HG02981 (cell line): ENCODE results near the gene ABCA9.
"Not testable (repeated sequence)": the region's sequence is repeated elsewhere in the genome, so short reads cannot be mapped to it uniquely, and the experiment has no call there.

ENCODE experiments used
- ATAC-seq: cut with Tn5 transposase; IDR thresholded peaks from one replicate; pipeline ENCODE4 v1.9.1; 2021; ENCODE audit warnings: mild to moderate bottlenecking, moderate library complexity; ENCODE audit not compliant: unreplicated experiment

Gene ABCA9, protein sequence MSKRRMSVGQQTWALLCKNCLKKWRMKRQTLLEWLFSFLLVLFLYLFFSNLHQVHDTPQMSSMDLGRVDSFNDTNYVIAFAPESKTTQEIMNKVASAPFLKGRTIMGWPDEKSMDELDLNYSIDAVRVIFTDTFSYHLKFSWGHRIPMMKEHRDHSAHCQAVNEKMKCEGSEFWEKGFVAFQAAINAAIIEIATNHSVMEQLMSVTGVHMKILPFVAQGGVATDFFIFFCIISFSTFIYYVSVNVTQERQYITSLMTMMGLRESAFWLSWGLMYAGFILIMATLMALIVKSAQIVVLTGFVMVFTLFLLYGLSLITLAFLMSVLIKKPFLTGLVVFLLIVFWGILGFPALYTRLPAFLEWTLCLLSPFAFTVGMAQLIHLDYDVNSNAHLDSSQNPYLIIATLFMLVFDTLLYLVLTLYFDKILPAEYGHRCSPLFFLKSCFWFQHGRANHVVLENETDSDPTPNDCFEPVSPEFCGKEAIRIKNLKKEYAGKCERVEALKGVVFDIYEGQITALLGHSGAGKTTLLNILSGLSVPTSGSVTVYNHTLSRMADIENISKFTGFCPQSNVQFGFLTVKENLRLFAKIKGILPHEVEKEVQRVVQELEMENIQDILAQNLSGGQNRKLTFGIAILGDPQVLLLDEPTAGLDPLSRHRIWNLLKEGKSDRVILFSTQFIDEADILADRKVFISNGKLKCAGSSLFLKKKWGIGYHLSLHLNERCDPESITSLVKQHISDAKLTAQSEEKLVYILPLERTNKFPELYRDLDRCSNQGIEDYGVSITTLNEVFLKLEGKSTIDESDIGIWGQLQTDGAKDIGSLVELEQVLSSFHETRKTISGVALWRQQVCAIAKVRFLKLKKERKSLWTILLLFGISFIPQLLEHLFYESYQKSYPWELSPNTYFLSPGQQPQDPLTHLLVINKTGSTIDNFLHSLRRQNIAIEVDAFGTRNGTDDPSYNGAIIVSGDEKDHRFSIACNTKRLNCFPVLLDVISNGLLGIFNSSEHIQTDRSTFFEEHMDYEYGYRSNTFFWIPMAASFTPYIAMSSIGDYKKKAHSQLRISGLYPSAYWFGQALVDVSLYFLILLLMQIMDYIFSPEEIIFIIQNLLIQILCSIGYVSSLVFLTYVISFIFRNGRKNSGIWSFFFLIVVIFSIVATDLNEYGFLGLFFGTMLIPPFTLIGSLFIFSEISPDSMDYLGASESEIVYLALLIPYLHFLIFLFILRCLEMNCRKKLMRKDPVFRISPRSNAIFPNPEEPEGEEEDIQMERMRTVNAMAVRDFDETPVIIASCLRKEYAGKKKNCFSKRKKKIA (N-terminal part only)

DNA sequence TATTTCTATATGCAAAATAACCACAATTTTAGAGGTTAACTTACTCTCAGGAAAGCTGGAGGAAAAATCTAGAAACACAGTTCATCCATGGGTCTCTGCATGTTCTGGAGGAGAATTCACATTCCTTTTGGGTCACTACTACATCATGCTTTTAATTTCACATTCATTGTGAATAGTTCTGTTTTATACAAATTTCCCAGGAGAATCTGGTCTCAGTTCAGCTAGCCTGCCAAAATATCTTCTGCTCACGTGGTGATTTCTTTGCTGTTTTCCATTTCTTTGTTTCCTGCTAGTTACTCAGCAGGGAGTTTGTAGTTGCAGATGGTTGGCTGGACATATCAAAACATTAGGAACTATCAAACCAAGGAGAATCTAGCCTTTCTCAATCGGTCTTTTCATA, at the start of gene ABCA9:
ABCA9 (minus strand) TSS at position 106 of the 400 bp plus-strand sequence. CDS start 9,801 bp downstream, outside the sequence.
- no peak for ATAC-seq

DNA sequence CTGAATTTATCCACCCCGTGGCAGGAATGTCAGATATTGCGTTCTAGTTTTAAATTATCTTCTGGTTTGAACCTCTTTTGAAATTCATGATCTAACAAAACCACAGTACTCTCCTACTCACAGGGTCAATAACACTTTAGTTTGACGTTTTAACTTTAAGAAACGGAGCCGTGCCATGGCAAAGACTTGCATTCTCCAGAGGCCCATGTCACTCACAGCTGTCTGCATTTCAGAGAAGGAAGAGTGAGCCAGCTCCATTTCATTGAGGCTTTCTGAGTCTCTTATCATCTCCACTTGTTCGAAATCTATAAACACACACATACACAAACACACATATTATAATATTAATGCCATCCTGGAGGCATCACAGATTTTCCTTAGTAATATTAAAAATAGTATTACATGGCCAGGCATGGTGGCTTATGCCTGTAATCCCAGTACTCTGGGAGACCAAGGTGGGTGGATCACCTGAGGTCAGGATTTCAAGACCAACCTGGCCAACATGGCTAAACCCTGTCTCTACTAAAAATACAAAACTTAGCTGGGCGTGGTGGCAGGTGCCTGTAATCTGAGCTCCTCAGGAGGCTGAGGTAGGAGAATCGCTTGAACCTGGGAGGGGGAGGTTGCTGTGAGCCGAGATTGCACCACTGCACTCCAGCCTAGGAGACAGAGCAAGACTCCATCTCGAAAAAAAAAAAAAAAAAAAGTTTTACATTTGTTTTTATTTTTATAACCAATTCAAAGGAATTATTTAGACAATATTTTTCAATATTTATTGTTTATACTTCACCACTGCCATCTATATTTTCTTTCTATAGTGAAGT, 45.4 kb upstream of the ABCA9 start:
- ATAC-seq = no peak

DNA sequence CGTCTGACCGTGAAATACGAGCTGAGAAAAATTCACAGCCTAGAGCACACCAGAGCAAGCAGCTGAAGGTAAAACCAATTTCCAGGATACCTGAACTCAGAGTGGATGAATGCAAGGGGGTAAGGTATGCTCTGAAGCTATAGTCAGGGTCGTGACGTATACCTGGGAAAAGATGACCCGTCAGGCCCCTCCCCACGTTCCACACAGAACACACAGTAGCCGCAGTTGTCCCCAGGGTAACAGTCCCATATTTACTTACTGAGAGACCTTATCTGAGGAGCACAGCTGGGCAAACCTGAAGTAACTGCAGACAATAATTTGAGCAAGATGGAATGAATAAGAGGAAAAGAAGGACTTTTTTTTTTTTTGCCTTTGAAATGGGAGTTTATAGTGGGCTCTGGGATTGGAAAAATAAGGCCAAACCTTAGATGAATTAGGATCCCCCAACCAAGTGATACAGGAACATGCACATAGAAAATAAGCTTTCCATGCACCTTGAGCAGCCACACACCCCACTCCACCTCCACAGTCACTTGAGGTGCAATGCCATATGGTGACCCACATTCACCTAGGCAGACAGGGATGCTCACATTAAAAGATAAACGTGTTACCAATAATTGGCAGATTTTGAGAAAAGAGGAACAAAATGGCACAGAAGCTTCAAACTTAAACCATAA, 43.0 kb upstream of the ABCA9 start:
- no peak for ATAC-seq

DNA sequence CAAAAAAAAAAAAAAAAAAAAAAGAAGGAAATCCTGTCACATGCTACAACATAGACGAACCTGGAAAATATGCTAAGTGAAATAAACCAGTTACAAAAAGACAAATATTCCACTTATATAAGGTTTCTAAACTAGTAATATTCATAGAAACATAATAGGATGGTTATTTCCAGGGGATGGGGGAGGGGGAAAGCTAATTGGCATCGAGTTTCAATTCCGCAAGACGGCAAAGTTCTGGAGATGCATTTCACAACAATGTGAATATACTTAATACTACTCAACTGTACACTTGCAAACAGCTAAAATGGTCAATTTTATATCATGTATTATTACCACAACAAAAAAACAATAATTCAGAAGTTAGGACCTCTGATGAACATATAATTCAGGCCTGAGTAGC, 37.9 kb upstream of the ABCA9 start:
- ATAC-seq = no peak

DNA sequence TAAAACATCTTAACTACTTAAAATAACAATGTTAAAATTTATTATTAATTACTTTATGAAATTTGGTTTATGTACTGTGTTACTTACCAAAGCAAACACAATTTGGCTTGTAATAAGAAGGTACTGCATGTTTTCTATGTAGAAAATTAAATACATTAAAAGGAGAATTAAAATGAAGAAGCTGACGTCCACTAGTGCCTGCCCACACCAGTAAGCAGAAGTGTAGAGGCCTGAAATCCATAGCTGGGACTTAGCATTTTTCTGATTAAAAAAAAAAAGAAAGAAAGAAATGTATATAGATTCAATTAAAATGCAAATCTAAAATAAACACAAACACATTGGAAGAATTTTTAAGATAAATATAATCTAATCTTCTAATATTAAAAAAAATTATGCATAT, 35.8 kb upstream of the ABCA9 start:
- ATAC-seq = no peak

DNA sequence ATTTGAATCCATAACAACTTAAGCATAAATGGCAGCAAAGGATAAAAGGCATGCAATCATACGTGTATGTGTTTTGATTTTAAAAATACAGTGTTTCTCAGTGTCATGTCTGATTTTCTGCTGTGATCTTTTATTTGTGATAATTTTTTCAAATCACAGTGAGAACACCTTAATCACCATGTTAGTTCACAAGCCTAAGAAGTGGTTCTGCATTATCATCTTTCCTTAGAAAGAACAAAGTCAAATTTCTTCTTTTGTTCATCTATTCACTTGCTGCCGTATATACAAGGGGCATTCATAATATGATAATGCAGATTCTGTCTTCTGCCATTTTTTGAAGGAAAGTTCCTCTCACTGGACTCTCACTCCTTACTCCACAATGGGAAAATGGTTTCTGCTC, 33.3 kb upstream of the ABCA9 start:
- no peak for ATAC-seq

DNA sequence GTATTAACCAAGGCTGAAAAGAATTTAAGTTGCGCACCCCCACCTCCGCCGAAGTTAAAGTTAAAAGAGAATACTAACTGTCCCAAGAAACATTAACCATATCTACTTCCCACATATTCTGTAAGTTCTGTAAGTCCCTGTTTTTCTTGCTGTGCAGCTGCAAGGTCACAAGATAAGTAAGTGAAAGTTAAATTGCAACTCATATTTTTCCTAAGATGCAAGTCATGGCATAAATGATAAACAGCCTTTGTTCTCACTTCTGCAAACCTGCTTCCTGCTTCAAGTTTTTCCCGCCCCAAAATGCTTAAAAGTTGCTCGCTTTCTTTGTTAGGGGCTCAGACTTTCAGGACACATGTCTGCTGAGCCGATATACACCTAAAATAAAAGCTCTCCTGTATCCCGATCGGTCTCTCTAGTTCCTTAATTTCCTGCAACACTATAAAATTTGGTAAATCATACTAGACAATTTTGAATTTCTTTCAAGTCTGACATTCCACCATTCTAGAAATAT, 32.6 kb upstream of the ABCA9 start:
- ATAC-seq = no peak

DNA sequence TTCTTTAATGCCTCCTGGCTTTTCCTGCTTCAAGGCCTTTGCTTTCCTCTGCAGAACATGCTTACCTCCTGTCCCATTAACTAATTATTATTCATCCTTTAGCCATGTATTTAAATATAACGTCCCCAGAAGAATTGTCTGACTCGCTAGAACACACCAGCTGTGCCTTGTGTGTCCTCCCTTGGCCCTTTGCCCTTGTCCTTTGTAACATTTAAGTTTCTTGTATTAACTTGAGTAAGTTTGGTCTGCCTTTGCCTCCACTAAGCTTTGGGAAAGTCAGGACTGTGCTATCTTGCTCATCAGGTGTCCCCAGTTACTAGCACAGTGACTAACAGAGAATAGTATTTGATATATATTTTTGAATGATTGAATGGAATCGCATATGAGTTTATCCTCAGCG, 29.6 kb upstream of the ABCA9 start:
- ATAC-seq = no peak

DNA sequence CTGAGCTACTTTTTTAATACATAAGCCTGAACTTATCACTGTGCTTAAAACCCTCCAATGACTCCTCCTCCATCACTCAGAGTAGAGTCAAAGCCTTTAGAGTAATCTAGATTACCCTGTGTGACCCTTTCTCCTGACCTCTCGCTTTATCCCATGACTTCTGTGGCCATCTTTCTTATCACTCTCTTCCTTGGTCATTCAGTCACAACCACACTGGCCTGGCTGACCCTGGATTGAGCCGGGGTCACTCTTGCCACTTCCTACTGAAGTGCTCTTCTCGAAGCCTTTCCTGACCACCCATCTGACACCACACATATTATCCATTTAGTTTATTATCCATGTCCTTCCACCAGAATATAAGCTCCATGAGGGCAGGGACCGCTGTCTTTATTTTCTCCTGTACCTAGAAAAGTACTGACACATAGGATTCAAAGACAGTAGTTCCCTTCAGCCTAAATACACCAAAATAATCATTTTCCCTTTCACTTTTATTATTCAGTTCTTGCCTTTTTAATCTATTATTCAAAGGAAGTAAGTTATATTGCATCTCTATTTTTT, 28.0 kb upstream of the ABCA9 start:
- ATAC-seq = no peak

DNA sequence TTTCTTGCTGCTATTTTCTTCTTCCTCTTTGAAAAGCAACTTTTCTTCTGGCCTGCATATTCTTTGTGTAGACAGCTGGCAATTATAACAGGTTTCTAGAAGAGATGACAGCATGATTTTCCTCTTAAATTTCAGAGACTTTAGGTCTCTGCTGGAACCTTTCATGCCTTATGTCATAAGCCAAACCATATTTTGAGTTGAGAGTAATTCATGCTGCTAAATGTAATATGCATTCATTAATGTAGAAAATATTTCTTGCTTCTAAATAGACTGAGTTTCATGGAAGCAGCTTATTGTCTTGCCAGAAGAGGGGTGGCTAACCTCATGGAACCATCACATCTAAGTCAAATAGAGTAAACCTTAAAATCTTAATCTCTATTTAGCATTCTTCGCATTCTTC, 25.9 kb upstream of the ABCA9 start:
- no peak for ATAC-seq

DNA sequence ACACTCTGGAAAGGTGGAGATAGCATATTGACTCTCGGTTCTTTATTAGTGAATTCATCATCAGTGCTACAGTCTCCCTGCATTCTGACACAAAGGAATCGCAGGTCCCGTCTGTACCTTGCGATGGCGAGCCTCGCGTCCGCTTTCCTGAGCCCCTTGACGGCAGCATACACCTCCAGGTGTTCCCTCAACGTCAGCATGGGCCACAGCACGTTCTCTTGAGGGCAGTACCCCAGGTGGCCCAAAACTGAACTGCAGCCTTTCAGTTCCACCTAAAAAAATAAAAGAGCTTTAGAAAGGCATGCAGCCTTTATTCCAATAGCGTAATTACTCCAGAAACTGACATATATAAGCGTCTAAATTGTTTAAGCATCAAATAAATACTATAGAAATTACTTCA, 24.2 kb upstream of the ABCA9 start:
- no peak for ATAC-seq

DNA sequence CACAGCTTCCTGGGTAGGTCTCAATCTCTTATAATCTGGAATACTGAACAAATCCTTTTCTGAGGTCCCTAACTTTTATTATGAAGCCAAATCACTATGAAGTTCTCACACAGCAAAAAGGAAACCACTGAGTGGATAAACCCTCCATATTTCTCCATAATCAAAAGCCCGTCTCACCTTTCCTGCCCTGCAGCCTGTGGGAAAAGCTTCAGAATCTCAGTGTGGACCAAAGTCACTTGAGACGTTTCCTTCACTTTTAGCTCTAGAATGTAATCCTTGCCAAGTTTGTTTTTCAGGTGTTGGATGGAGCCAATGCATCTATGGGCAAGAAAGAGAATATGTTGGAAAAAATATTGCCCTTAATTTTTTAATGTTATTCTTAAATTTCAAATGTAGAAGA, 22.0 kb upstream of the ABCA9 start:
- no peak for ATAC-seq

DNA sequence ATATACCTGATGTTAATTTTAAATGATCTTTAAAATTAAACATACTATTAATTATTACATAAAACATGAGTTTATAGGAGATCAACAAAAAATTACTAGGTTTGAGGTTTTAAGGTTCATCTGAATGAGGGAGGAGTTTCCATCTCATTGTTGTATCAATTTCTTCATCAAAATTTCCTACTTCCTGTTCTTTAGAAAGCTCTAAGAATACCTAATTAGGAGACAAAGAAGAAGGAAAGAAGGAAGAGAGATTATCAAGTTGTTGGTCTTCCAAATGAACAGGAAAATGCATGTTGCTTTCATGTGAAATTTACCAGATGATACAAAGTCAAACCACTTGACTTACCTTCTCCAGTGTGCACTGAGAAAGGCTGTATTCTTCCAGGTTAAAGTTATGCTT, 18.1 kb upstream of the ABCA9 start:
- no peak for ATAC-seq

DNA sequence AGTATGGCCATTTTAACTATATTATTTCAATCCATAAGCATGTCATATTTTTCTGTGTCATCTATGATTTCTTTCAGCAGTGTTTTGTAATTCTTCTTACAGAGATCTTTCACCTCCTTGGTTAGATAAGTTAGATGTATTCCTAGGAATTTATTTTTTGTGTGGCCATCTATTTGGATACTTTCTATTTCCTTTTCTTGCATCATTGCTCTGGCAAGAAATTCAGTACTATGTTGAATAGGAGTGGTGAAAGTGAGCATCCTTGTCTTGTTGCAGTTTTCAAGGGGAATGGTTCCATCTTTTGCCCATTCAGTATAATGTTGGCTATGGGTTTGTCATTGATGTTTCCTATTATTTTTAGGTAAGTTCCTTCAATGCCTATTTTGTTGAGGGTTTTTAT, 15.1 kb upstream of the ABCA9 start:
- ATAC-seq = no peak

DNA sequence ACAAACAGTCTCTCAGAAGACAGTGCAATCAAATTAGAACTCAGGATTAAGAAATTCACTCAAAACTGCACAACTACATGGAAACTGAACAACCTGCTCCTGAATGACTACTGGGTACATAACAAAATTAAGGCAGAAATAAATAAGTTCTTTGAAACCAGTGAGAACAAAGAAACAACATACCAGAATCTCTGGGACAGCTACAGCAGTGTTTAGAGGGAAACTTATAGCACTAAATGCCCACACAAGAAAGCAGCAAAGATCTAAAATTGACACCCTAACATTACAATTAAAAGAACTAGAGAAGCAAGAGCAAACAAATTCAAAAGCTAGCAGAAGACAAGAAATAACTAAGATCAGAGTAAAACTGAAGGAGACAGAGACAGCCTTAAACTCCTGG, 12.7 kb upstream of the ABCA9 start:
- not testable (repeated sequence) for ATAC-seq

DNA sequence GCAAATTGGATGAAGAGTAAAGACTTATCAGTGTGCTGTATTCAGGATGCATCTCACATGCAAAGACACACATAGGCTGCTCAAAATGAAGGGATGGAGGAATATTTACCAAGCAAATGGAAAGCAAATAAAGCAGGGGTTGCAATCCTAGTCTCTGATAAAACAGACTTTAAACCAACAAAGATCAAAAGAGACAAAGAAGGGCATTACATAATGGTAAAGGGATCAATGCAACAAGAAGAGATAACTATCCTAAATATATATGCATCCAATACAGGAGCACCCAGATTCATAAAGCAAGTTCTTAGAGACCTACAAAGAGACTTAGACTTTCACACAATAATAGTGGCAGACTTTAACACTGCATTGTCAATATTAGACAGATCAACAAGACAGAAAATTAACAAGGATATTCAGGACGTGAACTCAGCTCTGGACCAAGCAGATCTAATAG, 12.1 kb upstream of the ABCA9 start:
- not testable (repeated sequence) for ATAC-seq

DNA sequence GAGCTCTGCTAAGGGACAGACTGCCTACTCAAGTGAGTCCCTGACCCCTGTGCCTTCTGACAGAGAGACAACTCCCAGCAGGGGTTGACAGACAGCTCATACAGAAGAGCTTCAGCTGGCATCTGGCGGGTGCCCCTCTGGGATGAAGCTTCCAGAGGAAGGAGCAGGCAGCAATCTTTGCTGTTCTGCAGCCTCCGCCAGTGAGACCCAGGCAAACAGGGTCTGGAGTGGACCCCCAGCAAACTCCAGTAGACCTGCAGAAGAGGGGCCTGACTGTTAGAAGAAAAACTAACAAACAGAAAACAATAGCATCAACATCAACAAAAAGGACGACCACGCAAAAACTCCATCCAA, 10.5 kb upstream of the ABCA9 start:
- ATAC-seq = not testable (repeated sequence)

DNA sequence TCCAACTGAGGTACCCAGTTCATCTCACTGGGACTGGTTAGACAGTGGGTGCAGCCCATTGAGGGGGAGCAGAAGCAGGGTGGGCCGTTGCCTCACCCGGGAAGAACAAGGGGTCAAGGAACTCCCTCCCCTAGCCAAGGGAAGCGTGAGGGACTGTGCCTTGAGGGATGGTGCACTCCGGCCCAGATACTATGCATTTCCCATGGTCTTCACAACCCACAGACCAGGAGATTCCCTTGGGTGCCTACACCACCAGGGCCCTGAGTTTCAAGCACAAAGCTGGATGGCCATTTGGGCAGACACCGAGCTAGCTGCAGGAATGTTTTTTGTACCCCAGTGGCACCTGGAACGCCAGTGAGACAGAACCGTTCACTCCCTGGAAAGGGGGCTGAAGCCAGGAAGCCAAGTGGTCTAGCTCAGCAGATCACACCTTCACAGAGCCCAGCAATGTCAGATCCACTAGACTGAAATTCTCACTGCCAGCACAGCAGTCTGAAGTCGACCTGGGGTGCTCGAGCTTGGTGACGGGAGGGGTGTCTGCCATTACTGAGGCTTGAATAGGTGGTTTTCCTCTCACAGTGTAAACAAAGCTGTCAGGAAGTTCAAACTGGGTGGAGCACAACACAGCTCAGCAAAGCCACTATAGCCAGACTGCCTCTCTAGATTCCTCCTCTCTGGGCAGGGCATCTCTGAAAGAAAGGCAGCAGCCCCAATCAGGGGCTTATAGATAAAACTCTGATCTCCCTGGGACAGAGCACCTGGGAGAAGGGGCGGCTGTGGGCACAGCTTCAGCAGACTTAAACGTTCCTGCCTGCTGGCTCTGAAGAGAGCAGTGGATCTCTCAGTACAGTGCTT, 9.9 kb upstream of the ABCA9 start:
- not testable (repeated sequence) for ATAC-seq
